ENCODE measurements around the gene ABCG2.

DNA sequence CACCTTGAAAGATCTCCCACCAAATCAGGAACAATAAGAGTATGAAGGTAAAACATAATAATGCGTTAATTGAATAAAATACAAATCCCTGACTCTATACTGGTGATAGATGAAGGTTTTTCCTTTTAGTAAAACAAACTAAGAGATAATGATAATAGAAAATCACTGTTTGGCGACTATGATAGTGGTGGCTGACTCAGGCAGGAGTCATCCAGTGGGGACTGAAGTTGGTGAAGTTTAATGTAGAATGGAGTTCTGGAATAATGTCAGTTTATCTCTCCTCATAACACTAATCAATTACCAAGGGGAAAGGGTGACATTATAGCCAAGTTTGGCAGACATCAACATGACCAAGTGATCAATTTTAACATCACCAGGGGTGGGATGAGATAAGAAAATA is 21.3 kb downstream of the ABCG2 start:
- TF ChIP-seq TAF1 (IDR thresholded peaks at IDR 0.05; ENCODE audit: low read depth, low read length): no peak
- TF ChIP-seq POLR2AphosphoS5 (IDR thresholded peaks at IDR 0.05; ENCODE audit: low read depth, low read length): no peak
- no peak for TF ChIP-seq POLR2A (IDR thresholded peaks at IDR 0.05; ENCODE audit: low read depth, low read length)
